HepG2 (cell line): ENCODE measurements around the gene OPA3. TPM values are rescaled to one million over a fixed set of nuclear protein-coding genes. Genes with fewer than 3 reads are reported as not detected.

Source experiments
- GABPB1 ChIP-seq: IDR thresholded peaks from 2 replicates; pipeline ENCODE4 v1.6.1; 2016; ENCODE audit warnings: mild to moderate bottlenecking, missing genetic modification reagents, moderate library complexity, missing compliant biosample characterization
- GFI1 ChIP-seq: sonication (generic); formaldehyde crosslinking; IDR thresholded peaks from 2 replicates; pipeline ENCODE4 v1.5.0; 2020; ENCODE audit warnings: missing genetic modification reagents, mild to moderate bottlenecking, borderline replicate concordance
- KDM5B ChIP-seq: sonication (generic); formaldehyde crosslinking; IDR thresholded peaks from 2 replicates; pipeline ENCODE4 v1.4.0; 2020; ENCODE audit warnings: missing genetic modification reagents, mild to moderate bottlenecking, borderline replicate concordance
- PATZ1 ChIP-seq: sonication (generic); formaldehyde crosslinking; IDR thresholded peaks from 2 replicates; pipeline ENCODE4 v1.4.0; 2020; ENCODE audit warnings: missing genetic modification reagents
- POLR2AphosphoS5 ChIP-seq: IDR thresholded peaks from 2 replicates; pipeline ENCODE4 v1.6.1; 2012; ENCODE audit warnings: low read depth, low read length
- POLR2G ChIP-seq: fragments of 200-400 bp; formaldehyde crosslinking; IDR thresholded peaks from 2 replicates; pipeline ENCODE4 v1.6.1; 2018; ENCODE audit warnings: mild to moderate bottlenecking, low read depth, low read length, moderate library complexity
- RBFOX2 ChIP-seq: fragments of 200-400 bp; formaldehyde crosslinking; IDR thresholded peaks from 2 replicates; pipeline ENCODE4 v1.6.1; 2017; ENCODE audit warnings: low read depth, mild to moderate bottlenecking, low read length
- RBM39 ChIP-seq: fragments of 200-400 bp; formaldehyde crosslinking; IDR thresholded peaks from one replicate; pipeline ENCODE4 v1.6.1; 2018; ENCODE audit warnings: antibody characterized with exemption, mild to moderate bottlenecking, low read depth, low read length; ENCODE audit not compliant: poor library complexity, severe bottlenecking
- SAP130 ChIP-seq: IDR thresholded peaks from 2 replicates; pipeline ENCODE4 v1.6.1; 2016; ENCODE audit warnings: low read depth
- THRA ChIP-seq: sonication (generic); formaldehyde crosslinking; IDR thresholded peaks from 2 replicates; pipeline ENCODE4 v1.4.0; 2020; ENCODE audit warnings: missing genetic modification reagents, borderline replicate concordance
- ZBTB10 ChIP-seq: sonication (generic); formaldehyde crosslinking; IDR thresholded peaks from 2 replicates; pipeline ENCODE4 v1.4.0; 2020; ENCODE audit warnings: missing genetic modification reagents, borderline replicate concordance
- ZFP91 ChIP-seq: sonication (generic); formaldehyde crosslinking; IDR thresholded peaks from 2 replicates; pipeline ENCODE4 v1.9.0; 2022; ENCODE audit warnings: missing genetic modification reagents, mild to moderate bottlenecking, borderline replicate concordance
- ZNF205 ChIP-seq: IDR thresholded peaks from 2 replicates; pipeline ENCODE4 v1.6.1; 2018; ENCODE audit warnings: missing biosample characterization, missing genetic modification reagents
- ZNF281 ChIP-seq: sonication (generic); formaldehyde crosslinking; IDR thresholded peaks from 2 replicates; pipeline ENCODE4 v1.4.0; 2020; ENCODE audit warnings: missing genetic modification reagents, borderline replicate concordance
- ZNF331 ChIP-seq: sonication (generic); formaldehyde crosslinking; IDR thresholded peaks from 2 replicates; pipeline ENCODE4 v1.4.0; 2020; ENCODE audit warnings: missing genetic modification reagents
- ZSCAN30 ChIP-seq: sonication (generic); formaldehyde crosslinking; IDR thresholded peaks from 2 replicates; pipeline ENCODE4 v1.5.0; 2020; ENCODE audit warnings: mild to moderate bottlenecking, missing genetic modification reagents
- polyA plus RNA-seq, 8 experiments: library from polyadenylated mRNA; depleted of rRNA in 3 of 8; stranded (reverse) in 7 of 8; unstranded in 1 of 8; fragments of >200 nt; fragmentation: Illumina TruSeq in 4 of 8; extraction: Trizol in 4 of 8; gene quantifications; 2 replicates each; pipeline versions ENCODE4 v1.2.1 to v1.2.3, GENCODE V29; 2011 to 2016; ENCODE audit warnings: low read depth in 4 of 8, missing spikeins in 1 of 8, mixed read lengths in 1 of 8; ENCODE audit not compliant: insufficient read depth in 1 of 8
- total RNA-seq, 5 experiments: library from RNA; depleted of rRNA; stranded (reverse); fragments of >200 nt; fragmentation: Illumina TruSeq; extraction: Trizol; gene quantifications; 2 replicates each; pipeline ENCODE4 v1.2.3, GENCODE V29; 2016; ENCODE audit warnings: low read depth in 1 of 5
- TF ChIP-seq, protein P1 (sequence below): sonication (generic); IDR thresholded peaks from 2 replicates; pipeline ENCODE4 v1.6.1; 2016; ENCODE audit warnings: low read depth, borderline replicate concordance

OPA3 gene
- total and polyA plus RNA-seq, 2 of the 13 experiments (the other 11 are each of a cell fraction or from before 2014, with no cell fraction given) = 8.3 to 17.7 TPM

GRCh38 chr19:45508417-45508860 lies 76.2 kb downstream of the OPA3 start (continued):
- TF ChIP-seq ZFP91 (CRISPR knock-in tag) (0 out of 2 replicates have a peak, but pooled peaks have one; percentile 44), GABPB1 (CRISPR knock-in tag) (no peak; the same call in 1 of the 2 replicates), PATZ1 (CRISPR knock-in tag) (peak; percentile 73), THRA (CRISPR knock-in tag) (no peak), RBM39 (peak; percentile 35), ZNF281 (CRISPR knock-in tag) (peak; percentile 74; the same call in 1 of the 2 replicates), ZNF205 (CRISPR knock-in tag) (peak; percentile 79; the same call in 1 of the 2 replicates), POLR2AphosphoS5 (no peak), SAP130 (CRISPR knock-in tag) (peak; percentile 68), GFI1 (CRISPR knock-in tag) (peak; percentile 21; the same call in 1 of the 2 replicates), POLR2G (0 out of 2 replicates have a peak, but pooled peaks have one; percentile 13), RBFOX2 (peak; percentile 64), KDM5B (peak; percentile 33; the same call in 1 of the 2 replicates), ZNF331 (0 out of 2 replicates have a peak, but pooled peaks have one; percentile 11), ZBTB10 (CRISPR knock-in tag) (peak; percentile 18; the same call in 1 of the 2 replicates), ZSCAN30 (CRISPR knock-in tag) (0 out of 2 replicates have a peak, but pooled peaks have one; percentile 27)
- TF ChIP-seq, protein P1, sequence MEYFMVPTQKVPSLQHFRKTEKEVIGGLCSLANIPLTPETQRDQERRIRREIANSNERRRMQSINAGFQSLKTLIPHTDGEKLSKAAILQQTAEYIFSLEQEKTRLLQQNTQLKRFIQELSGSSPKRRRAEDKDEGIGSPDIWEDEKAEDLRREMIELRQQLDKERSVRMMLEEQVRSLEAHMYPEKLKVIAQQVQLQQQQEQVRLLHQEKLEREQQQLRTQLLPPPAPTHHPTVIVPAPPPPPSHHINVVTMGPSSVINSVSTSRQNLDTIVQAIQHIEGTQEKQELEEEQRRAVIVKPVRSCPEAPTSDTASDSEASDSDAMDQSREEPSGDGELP = peak; percentile 86; the same call in 1 of the 2 replicates
